ENCODE results near the gene SLC41A3. TPM values are rescaled to one million over a fixed set of nuclear protein-coding genes. Genes with fewer than 3 reads are reported as not detected.

SLC41A3 gene
- total and polyA plus RNA-seq, 4 donors, result 63.6 to 99.3 (median 85.3) TPM

GRCh38 chr3:126107957-126108675, 24.2 kb upstream of the SLC41A3 start:
- no peak overlapping the region for H3K4me3 ChIP-seq (ENCODE audit: low read depth, low read length)
- peaks cover 5% of the 10 kb centered on the region for H3K4me1 ChIP-seq (ENCODE audit: control insufficient read depth, insufficient read depth, low read length)
- H3K27ac ChIP-seq (ENCODE audit: low read depth, low read length), result no peak overlapping the region
- peaks cover 80% of the 10 kb centered on the region for H3K36me3 ChIP-seq (ENCODE audit: control insufficient read depth, insufficient read depth, low read length)
- H3K9me3 ChIP-seq (ENCODE audit: control insufficient read depth, insufficient read depth, low read length), result no peaks in the 10 kb centered on the region
- no peak for DNase-seq (ENCODE audit: low read depth in 4 of 6, low spot score in 6 of 6)
- WGBS (ENCODE audit: insufficient coverage), result 88% methylated on average over 7 of the region's 8 CpGs
- no peaks in the 10 kb centered on the region for H3K27me3 ChIP-seq (ENCODE audit: control insufficient read depth, insufficient read depth, low read length)

GRCh38 chr3:126107203-126107939, 23.4 kb upstream of the SLC41A3 start:
- Histone ChIP-seq H3K27ac (ENCODE audit: low read depth, low read length) (no peak overlapping the region), H3K9me3 (ENCODE audit: control insufficient read depth, insufficient read depth, low read length) (no peaks in the 10 kb centered on the region), H3K36me3 (ENCODE audit: control insufficient read depth, insufficient read depth, low read length) (peaks cover 79% of the 10 kb centered on the region), H3K4me1 (ENCODE audit: control insufficient read depth, insufficient read depth, low read length) (peaks cover 12% of the 10 kb centered on the region), H3K4me3 (ENCODE audit: low read depth, low read length) (no peak overlapping the region), H3K27me3 (ENCODE audit: control insufficient read depth, insufficient read depth, low read length) (no peaks in the 10 kb centered on the region)
- 93% methylated on average over 16 of the region's 17 CpGs for WGBS (ENCODE audit: insufficient coverage)
- DNase-seq (ENCODE audit: low read depth in 4 of 6, low spot score in 6 of 6), result no peak

- Histone ChIP-seq H3K4me3 (ENCODE audit: low read depth, low read length) (no peak overlapping the region), H3K36me3 (ENCODE audit: control insufficient read depth, insufficient read depth, low read length) (peaks cover 77% of the 10 kb centered on the region), H3K27me3 (ENCODE audit: control insufficient read depth, insufficient read depth, low read length) (no peaks in the 10 kb centered on the region), H3K4me1 (ENCODE audit: control insufficient read depth, insufficient read depth, low read length) (peaks cover 20% of the 10 kb centered on the region), H3K9me3 (ENCODE audit: control insufficient read depth, insufficient read depth, low read length) (no peaks in the 10 kb centered on the region), H3K27ac (ENCODE audit: low read depth, low read length) (no peak overlapping the region)
- WGBS (ENCODE audit: insufficient coverage), result 96% methylated on average over 13 of the region's 21 CpGs
- DNase-seq (ENCODE audit: low read depth in 4 of 6, low spot score in 6 of 6), result no peak
These were observed 22.6 kb upstream of the SLC41A3 start for GRCh38 chr3:126106336-126107202.

- Histone ChIP-seq H3K27ac (ENCODE audit: low read depth, low read length) (no peak overlapping the region), H3K27me3 (ENCODE audit: control insufficient read depth, insufficient read depth, low read length) (no peaks in the 10 kb centered on the region), H3K4me3 (ENCODE audit: low read depth, low read length) (no peak overlapping the region), H3K36me3 (ENCODE audit: control insufficient read depth, insufficient read depth, low read length) (peaks cover 74% of the 10 kb centered on the region), H3K4me1 (ENCODE audit: control insufficient read depth, insufficient read depth, low read length) (peaks cover 28% of the 10 kb centered on the region), H3K9me3 (ENCODE audit: control insufficient read depth, insufficient read depth, low read length) (no peaks in the 10 kb centered on the region)
- no peak for DNase-seq (ENCODE audit: low read depth in 4 of 6, low spot score in 6 of 6)
- 91% methylated on average over 14 of the region's 16 CpGs for WGBS (ENCODE audit: insufficient coverage)
These were observed 21.8 kb upstream of the SLC41A3 start for GRCh38 chr3:126105691-126106187.

- no peak for DNase-seq (ENCODE audit: low read depth in 4 of 6, low spot score in 6 of 6)
- Histone ChIP-seq H3K4me1 (ENCODE audit: control insufficient read depth, insufficient read depth, low read length) (peaks cover 33% of the 10 kb centered on the region), H3K4me3 (ENCODE audit: low read depth, low read length) (no peak overlapping the region), H3K36me3 (ENCODE audit: control insufficient read depth, insufficient read depth, low read length) (peaks cover 74% of the 10 kb centered on the region), H3K27ac (ENCODE audit: low read depth, low read length) (no peak overlapping the region), H3K9me3 (ENCODE audit: control insufficient read depth, insufficient read depth, low read length) (no peaks in the 10 kb centered on the region), H3K27me3 (ENCODE audit: control insufficient read depth, insufficient read depth, low read length) (no peaks in the 10 kb centered on the region)
- 90% methylated on average over 14 of the region's 15 CpGs for WGBS (ENCODE audit: insufficient coverage)
These were observed 21.1 kb upstream of the SLC41A3 start for GRCh38 chr3:126104742-126105605.

- H3K36me3 ChIP-seq (ENCODE audit: control insufficient read depth, insufficient read depth, low read length), result peaks cover 67% of the 10 kb centered on the region
- H3K27ac ChIP-seq (ENCODE audit: low read depth, low read length), result no peak overlapping the region
- H3K4me3 ChIP-seq (ENCODE audit: low read depth, low read length), result no peak overlapping the region
- no peaks in the 10 kb centered on the region for H3K27me3 ChIP-seq (ENCODE audit: control insufficient read depth, insufficient read depth, low read length)
- DNase-seq (ENCODE audit: low read depth in 4 of 6, low spot score in 6 of 6), result no peak
- peaks cover 34% of the 10 kb centered on the region for H3K4me1 ChIP-seq (ENCODE audit: control insufficient read depth, insufficient read depth, low read length)
- 86% methylated on average over 7 of the region's 7 CpGs for WGBS (ENCODE audit: insufficient coverage)
- H3K9me3 ChIP-seq (ENCODE audit: control insufficient read depth, insufficient read depth, low read length), result no peaks in the 10 kb centered on the region
These were observed 20.2 kb upstream of the SLC41A3 start for GRCh38 chr3:126104028-126104635.

- H3K9me3 ChIP-seq (ENCODE audit: control insufficient read depth, insufficient read depth, low read length), result no peaks in the 10 kb centered on the region
- peak overlapping the region; percentile 42 for H3K27ac ChIP-seq (ENCODE audit: low read depth, low read length)
- H3K36me3 ChIP-seq (ENCODE audit: control insufficient read depth, insufficient read depth, low read length), result peaks cover 59% of the 10 kb centered on the region
- DNase-seq (ENCODE audit: low read depth in 4 of 6, low spot score in 6 of 6), result no peak
- H3K4me3 ChIP-seq (ENCODE audit: low read depth, low read length), result no peak overlapping the region
- WGBS (ENCODE audit: insufficient coverage), result 65% methylated on average over 20 of the region's 22 CpGs
- H3K4me1 ChIP-seq (ENCODE audit: control insufficient read depth, insufficient read depth, low read length), result peaks cover 39% of the 10 kb centered on the region
- H3K27me3 ChIP-seq (ENCODE audit: control insufficient read depth, insufficient read depth, low read length), result no peaks in the 10 kb centered on the region
These were observed 19.4 kb upstream of the SLC41A3 start for GRCh38 chr3:126103121-126104027.

- WGBS (ENCODE audit: insufficient coverage), result 36% methylated on average over 5 of the region's 5 CpGs
- peaks cover 39% of the 10 kb centered on the region for H3K4me1 ChIP-seq (ENCODE audit: control insufficient read depth, insufficient read depth, low read length)
- no peaks in the 10 kb centered on the region for H3K9me3 ChIP-seq (ENCODE audit: control insufficient read depth, insufficient read depth, low read length)
- DNase-seq (ENCODE audit: low read depth in 4 of 6, low spot score in 6 of 6), result peak in 3 of 6 donors; percentile 45 to 79 (median 74)
- peaks cover 54% of the 10 kb centered on the region for H3K36me3 ChIP-seq (ENCODE audit: control insufficient read depth, insufficient read depth, low read length)
- H3K27ac ChIP-seq (ENCODE audit: low read depth, low read length), result peak overlapping the region; percentile 42
- H3K4me3 ChIP-seq (ENCODE audit: low read depth, low read length), result no peak overlapping the region
- no peaks in the 10 kb centered on the region for H3K27me3 ChIP-seq (ENCODE audit: control insufficient read depth, insufficient read depth, low read length)
These were observed 18.6 kb upstream of the SLC41A3 start for GRCh38 chr3:126102530-126102951.
